Thoracic aorta (tissue), 2 donors: ENCODE results near the gene TP53AIP1. TPM values are rescaled to one million over a fixed set of nuclear protein-coding genes. Genes with fewer than 3 reads are reported as not detected.

ENCODE experiments used
- ATAC-seq: fragments of 150-250 bp; one replicate; pipeline ENCODE4 v1.8.0; 2017; ENCODE audit warnings: low read depth; ENCODE audit not compliant: insufficient number of reproducible peaks, low FRiP score
- DNase-seq: peaks from one replicate; pipeline ENCODE4 v3.0.0-alpha.2; 2020; ENCODE audit warnings: low spot score
- H3K27ac ChIP-seq, 2 donors: fragments of 200-600 bp; sonication (generic); 1 replicate in 1 of 2; 2 replicates in 1 of 2; pipeline ENCODE4 v1.5.1; 2016; ENCODE audit warnings: mild to moderate bottlenecking in 2 of 2, moderate library complexity in 2 of 2
- H3K27me3 ChIP-seq: fragments of 200-600 bp; sonication (generic); replicated peaks from 2 replicates; pipeline ENCODE4 v1.6.0; 2016; ENCODE audit warnings: mild to moderate bottlenecking; ENCODE audit not compliant: insufficient read depth
- H3K36me3 ChIP-seq: fragments of 200-600 bp; sonication (generic); one replicate; pipeline ENCODE4 v1.5.1; 2016
- H3K4me1 ChIP-seq, 2 donors: fragments of 200-600 bp; sonication (generic); 1 replicate in 1 of 2; 2 replicates in 1 of 2; pipeline versions ENCODE4 v1.5.1 to v1.6.0; 2016; ENCODE audit warnings: low read depth in 2 of 2, mild to moderate bottlenecking in 1 of 2; ENCODE audit not compliant: control insufficient read depth in 1 of 2
- H3K4me3 ChIP-seq: fragments of 200-600 bp; sonication (generic); 2 replicates; pipeline ENCODE4 v1.5.1; 2016; ENCODE audit warnings: mild to moderate bottlenecking
- H3K9me3 ChIP-seq: fragments of 200-600 bp; sonication (generic); 2 replicates; pipeline ENCODE4 v1.5.1; 2016
- CTCF ChIP-seq: fragments of 200-600 bp; sonication (generic); IDR thresholded peaks from one replicate; pipeline ENCODE4 v1.5.1; 2019; ENCODE audit warnings: antibody characterized with exemption
- total RNA-seq, 2 donors: library from RNA; depleted of rRNA; stranded (reverse); fragments of >200 nt; gene quantifications; one replicate each; pipeline versions ENCODE4 v1.1.0 to v1.2.3, GENCODE V29; 2016

Gene TP53AIP1
- total RNA-seq, result not detected

GRCh38 chr11:128942817-128943427, at the start of gene TP53AIP1:
Gene TP53AIP1, minus strand, starts transcription at chr11:128942871. Its CDS starts 5,053 bp downstream, at chr11:128937818.
- Histone ChIP-seq H3K4me1 (no peaks in the 10 kb centered on the region), H3K27ac (no peak within 1 kb of the TSS), H3K4me3 (no peak within 1 kb of the TSS), H3K9me3 (no peaks in the 10 kb centered on the region), H3K36me3 (no peaks in the 10 kb centered on the region), H3K27me3 (no peaks in the 10 kb centered on the region)
- ATAC-seq (no peak), DNase-seq (no peak)
- no peak for TF ChIP-seq CTCF

GRCh38 chr11:128988242-128988970, 45.7 kb upstream of the TP53AIP1 start:
- Histone ChIP-seq H3K36me3 (no peaks in the 10 kb centered on the region), H3K27me3 (no peaks in the 10 kb centered on the region), H3K4me1 (no peaks in the 10 kb centered on the region), H3K27ac (no peak overlapping the region), H3K4me3 (no peak overlapping the region), H3K9me3 (no peaks in the 10 kb centered on the region)
- DNase-seq (no peak), ATAC-seq (no peak)
- no peak for TF ChIP-seq CTCF

GRCh38 chr11:128985880-128986279, 43.2 kb upstream of the TP53AIP1 start:
- H3K9me3 ChIP-seq, result no peaks in the 10 kb centered on the region
- no peaks in the 10 kb centered on the region for H3K4me1 ChIP-seq
- no peak overlapping the region for H3K27ac ChIP-seq
- TF ChIP-seq CTCF, result no peak
- H3K27me3 ChIP-seq, result no peaks in the 10 kb centered on the region
- no peak overlapping the region for H3K4me3 ChIP-seq
- no peaks in the 10 kb centered on the region for H3K36me3 ChIP-seq
- ATAC-seq (no peak), DNase-seq (no peak)

GRCh38 chr11:128983023-128983422, 40.4 kb upstream of the TP53AIP1 start:
- Histone ChIP-seq H3K4me3 (no peak overlapping the region), H3K36me3 (no peaks in the 10 kb centered on the region), H3K4me1 (no peaks in the 10 kb centered on the region), H3K27ac (no peak overlapping the region), H3K27me3 (no peaks in the 10 kb centered on the region), H3K9me3 (no peaks in the 10 kb centered on the region)
- no peak for ATAC-seq
- no peak for TF ChIP-seq CTCF
- DNase-seq, result no peak

GRCh38 chr11:128981254-128981653, 38.6 kb upstream of the TP53AIP1 start:
- H3K36me3 ChIP-seq, result peaks cover 8% of the 10 kb centered on the region
- no peak overlapping the region for H3K4me3 ChIP-seq
- no peak for ATAC-seq
- no peak for TF ChIP-seq CTCF
- no peaks in the 10 kb centered on the region for H3K4me1 ChIP-seq
- no peaks in the 10 kb centered on the region for H3K27me3 ChIP-seq
- no peak overlapping the region for H3K27ac ChIP-seq
- no peaks in the 10 kb centered on the region for H3K9me3 ChIP-seq
- no peak for DNase-seq
